ENCODE data around the gene GTF2F2.

GTF2F2 gene

DNA sequence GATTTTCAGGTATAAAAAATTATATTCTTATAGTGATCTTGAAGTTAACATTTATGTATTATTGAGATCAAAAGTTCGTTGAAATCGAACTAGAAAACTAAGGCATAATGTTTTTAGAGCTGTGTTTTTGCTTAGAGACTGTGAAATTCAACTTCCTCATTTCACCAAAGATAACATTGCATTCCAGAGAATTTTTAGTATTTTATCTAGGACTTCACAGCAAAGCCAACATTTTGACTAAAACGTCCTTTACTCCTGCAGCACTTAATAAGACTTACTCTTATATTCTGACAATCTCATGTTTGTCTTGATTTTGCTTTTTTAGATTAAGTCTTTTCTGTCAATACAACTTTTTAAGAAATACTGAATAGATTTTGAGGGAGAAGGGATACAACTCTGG, 75.8 kb downstream of the GTF2F2 start:
- POLR2A ChIA-PET (ENCODE audit: low non-redundant PET) = no interaction called here
- TF ChIP-seq, protein P1, sequence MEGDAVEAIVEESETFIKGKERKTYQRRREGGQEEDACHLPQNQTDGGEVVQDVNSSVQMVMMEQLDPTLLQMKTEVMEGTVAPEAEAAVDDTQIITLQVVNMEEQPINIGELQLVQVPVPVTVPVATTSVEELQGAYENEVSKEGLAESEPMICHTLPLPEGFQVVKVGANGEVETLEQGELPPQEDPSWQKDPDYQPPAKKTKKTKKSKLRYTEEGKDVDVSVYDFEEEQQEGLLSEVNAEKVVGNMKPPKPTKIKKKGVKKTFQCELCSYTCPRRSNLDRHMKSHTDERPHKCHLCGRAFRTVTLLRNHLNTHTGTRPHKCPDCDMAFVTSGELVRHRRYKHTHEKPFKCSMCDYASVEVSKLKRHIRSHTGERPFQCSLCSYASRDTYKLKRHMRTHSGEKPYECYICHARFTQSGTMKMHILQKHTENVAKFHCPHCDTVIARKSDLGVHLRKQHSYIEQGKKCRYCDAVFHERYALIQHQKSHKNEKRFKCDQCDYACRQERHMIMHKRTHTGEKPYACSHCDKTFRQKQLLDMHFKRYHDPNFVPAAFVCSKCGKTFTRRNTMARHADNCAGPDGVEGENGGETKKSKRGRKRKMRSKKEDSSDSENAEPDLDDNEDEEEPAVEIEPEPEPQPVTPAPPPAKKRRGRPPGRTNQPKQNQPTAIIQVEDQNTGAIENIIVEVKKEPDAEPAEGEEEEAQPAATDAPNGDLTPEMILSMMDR (conservative IDR thresholded peaks at IDR 0.05; ENCODE audit: low read depth) = no peak
- H3K27ac ChIP-seq = no peak overlapping the region
- CTCF ChIA-PET = interaction anchor here (0.6 to 0.7 kb wide), 2 partner anchors 8 to 75 kb away, joined by 3 read pairs; no protein-coding TSS in a partner anchor
- DNase-seq (ENCODE audit: low spot score) = no peak

DNA sequence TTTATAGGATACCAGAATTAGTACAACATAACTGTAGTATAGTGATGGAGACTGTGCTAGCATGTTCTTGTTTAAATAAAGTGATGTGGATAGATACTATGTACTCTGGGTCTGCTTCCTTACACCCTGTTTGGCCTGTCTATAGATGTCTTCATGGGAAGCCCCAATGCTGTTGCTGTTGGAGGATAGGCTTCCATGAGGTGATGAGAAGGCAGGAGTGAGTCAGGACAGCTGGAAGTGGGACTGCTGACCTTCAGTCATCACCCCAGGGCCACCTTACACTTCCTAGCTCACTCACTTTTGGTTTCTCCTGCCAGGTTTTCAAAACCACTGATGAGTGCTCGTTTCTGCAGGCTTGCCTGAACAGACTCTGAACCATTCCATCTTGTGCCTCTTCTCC, 76.3 kb downstream of the GTF2F2 start:
- TF ChIP-seq, protein P1 (conservative IDR thresholded peaks at IDR 0.05; ENCODE audit: low read depth) = no peak
- peak overlapping the region; percentile 75 for H3K27ac ChIP-seq
- CTCF ChIA-PET = interaction anchor here (0.6 kb wide), 1 partner anchor 75 kb away, joined by 3 read pairs; no protein-coding TSS in a partner anchor
- peak; percentile 27 for DNase-seq (ENCODE audit: low spot score)
- POLR2A ChIA-PET (ENCODE audit: low non-redundant PET) = no interaction called here

DNA sequence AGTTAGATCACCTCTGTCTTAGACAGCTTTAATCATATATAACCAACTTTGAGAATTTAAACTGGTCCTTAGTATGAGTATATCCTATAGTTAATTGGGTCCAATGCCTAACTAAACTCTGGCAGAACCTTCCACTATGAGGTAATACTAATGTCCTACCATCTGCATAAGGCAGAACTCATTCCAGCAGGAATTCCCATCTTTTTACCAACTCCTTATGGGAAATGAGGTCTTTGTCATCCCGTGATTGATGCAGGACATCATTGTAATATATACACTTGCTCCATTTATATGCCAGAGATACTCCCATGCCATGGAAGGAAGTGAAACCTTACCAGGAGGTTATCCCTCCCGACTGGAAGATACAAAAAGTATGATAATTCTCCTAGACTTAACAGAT, 77.7 kb downstream of the GTF2F2 start:
- TF ChIP-seq, protein P1 (conservative IDR thresholded peaks at IDR 0.05; ENCODE audit: low read depth) = no peak
- CTCF ChIA-PET = interaction anchor here (0.7 kb wide), 1 partner anchor 111 kb away, joined by 3 read pairs; no protein-coding TSS in a partner anchor
- no peak overlapping the region for H3K27ac ChIP-seq
- no peak for DNase-seq (ENCODE audit: low spot score)
- POLR2A ChIA-PET (ENCODE audit: low non-redundant PET) = no interaction called here

DNA sequence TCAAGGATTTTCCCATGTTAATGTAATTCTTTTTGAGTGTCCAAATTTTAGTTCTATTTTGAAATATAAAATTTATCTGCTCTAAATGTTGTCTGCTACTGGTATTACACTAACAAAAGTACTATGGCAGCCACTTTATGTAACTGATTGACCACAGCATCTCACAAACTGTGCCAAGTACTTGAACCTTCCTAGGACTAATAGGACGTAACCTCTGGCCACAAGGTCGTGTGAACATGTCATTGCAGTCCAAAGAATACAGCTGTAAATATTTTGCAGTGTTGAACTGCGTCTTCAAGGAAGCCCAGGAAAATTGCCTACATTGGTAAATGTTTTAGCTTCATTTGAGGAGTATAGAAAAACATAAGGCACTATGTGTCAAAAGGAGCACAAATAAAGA, 78.6 kb downstream of the GTF2F2 start:
- CTCF ChIA-PET = interaction anchor here (0.9 kb wide), 1 partner anchor 14 kb away, joined by 6 read pairs; no protein-coding TSS in a partner anchor
- H3K27ac ChIP-seq = no peak overlapping the region
- POLR2A ChIA-PET (ENCODE audit: low non-redundant PET) = no interaction called here
- TF ChIP-seq, protein P1 (conservative IDR thresholded peaks at IDR 0.05; ENCODE audit: low read depth) = no peak
- no peak for DNase-seq (ENCODE audit: low spot score)

DNA sequence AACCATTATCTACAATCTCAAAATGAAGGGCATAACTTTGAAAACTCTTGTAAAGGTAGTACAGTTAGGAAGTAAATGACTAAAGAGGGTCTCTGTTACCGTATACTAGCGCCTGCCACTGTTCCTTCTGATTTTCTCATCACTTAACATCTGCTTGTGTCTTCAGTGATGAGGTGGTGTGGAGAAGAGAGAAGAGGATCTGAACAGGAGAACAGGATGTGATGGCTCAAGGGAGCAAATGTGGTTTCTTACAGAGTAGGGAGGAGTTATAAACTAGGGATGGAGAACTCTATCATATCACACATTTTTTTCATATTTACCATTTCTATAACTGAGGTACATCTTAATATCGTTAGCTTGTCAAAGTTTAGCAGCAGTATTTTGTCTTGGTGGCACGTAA, 79.4 kb downstream of the GTF2F2 start:
- H3K27ac ChIP-seq = no peak overlapping the region
- CTCF ChIA-PET = interaction anchor here (0.9 kb wide), 1 partner anchor 14 kb away, joined by 6 read pairs; no protein-coding TSS in a partner anchor
- no peak for DNase-seq (ENCODE audit: low spot score)
- TF ChIP-seq, protein P1 (conservative IDR thresholded peaks at IDR 0.05; ENCODE audit: low read depth) = no peak
- POLR2A ChIA-PET (ENCODE audit: low non-redundant PET) = no interaction called here

DNA sequence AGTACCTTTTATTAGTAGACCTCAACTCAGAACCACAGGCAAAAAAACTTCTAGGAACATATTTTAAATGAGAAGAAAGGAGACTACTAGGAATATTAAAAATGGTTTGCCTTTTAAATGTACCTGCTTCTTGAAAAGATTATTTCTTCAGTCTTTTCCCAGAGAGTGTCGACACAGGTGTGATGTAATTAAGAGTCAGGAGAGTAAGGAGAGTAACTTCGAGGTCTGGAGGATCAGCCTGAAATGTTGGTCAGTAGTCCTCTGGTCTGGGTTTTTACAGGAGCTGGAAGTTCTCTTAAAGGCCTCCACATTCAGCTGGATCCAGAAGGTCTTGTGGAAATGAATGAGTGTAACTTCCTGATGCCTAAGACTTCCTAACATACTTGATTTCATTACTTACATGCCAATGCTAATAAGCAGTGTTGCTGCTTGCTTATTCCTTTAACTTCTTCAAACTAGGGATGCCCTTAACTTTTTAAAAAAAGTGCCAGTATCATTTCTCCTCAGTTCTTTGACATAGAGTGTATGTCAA, 80.5 kb downstream of the GTF2F2 start, which contains the start of gene KCTD4:
TSS of gene KCTD4 (minus strand) at position 345 of the 532 bp plus-strand sequence. CDS start 6,478 bp downstream, outside the sequence.
- ChIA-PET CTCF (interaction anchor here (0.9 kb wide), 1 partner anchor 10 kb away, joined by 4 read pairs; no protein-coding TSS in a partner anchor), POLR2A (ENCODE audit: low non-redundant PET) (no interaction called here)
- TF ChIP-seq, protein P1 (conservative IDR thresholded peaks at IDR 0.05; ENCODE audit: low read depth) = no peak
- no peak for DNase-seq (ENCODE audit: low spot score)
- H3K27ac ChIP-seq = peak within 1 kb of the TSS; percentile 50

Measured in RWPE1 (cell line).